Gastrocnemius medialis (tissue), 4 donors: Measurements from ENCODE around the gene PPARG. TPM values are rescaled to one million over a fixed set of nuclear protein-coding genes. Genes with fewer than 3 reads are reported as not detected.
"Not testable (repeated sequence)": the region's sequence is repeated elsewhere in the genome, so short reads cannot be mapped to it uniquely, and the experiment has no call there.

Source experiments
- ATAC-seq, 2 donors: fragments of 150-250 bp; one replicate each; pipeline ENCODE4 v1.9.1; 2016
- DNase-seq, 2 donors: peaks; one replicate each; pipeline ENCODE4 v3.0.0-alpha.2; 2019
- H3K27ac ChIP-seq, 4 donors: fragments of 200-600 bp; sonication (generic); 1 replicate in 1 of 4; 2 replicates in 3 of 4; pipeline ENCODE4 v1.5.1; 2016 to 2018; ENCODE audit warnings: mild to moderate bottlenecking in 2 of 4, moderate library complexity in 1 of 4
- H3K27me3 ChIP-seq, 3 donors: fragments of 200-600 bp; sonication (generic) in 2 of 3; 1 replicate in 1 of 3; 2 replicates in 2 of 3; pipeline versions ENCODE4 v1.5.1 to v1.6.0; 2016 to 2019; ENCODE audit warnings: mild to moderate bottlenecking in 1 of 3, moderate library complexity in 1 of 3
- H3K36me3 ChIP-seq, 2 donors: fragments of 200-600 bp; sonication (generic) in 1 of 2; one replicate each; pipeline ENCODE4 v1.5.1; 2017 to 2018
- H3K4me1 ChIP-seq, 2 donors: fragments of 200-600 bp; sonication (generic) in 1 of 2; one replicate each; pipeline ENCODE4 v1.5.1; 2016 to 2017; ENCODE audit warnings: mild to moderate bottlenecking in 2 of 2
- H3K4me3 ChIP-seq, 4 donors: fragments of 200-600 bp; sonication (generic) in 3 of 4; 1 replicate in 1 of 4; 2 replicates in 3 of 4; pipeline ENCODE4 v1.5.1; 2016 to 2019; ENCODE audit warnings: mild to moderate bottlenecking in 2 of 4
- H3K9me3 ChIP-seq, 3 donors: fragments of 200-600 bp; sonication (generic) in 2 of 3; 1 replicate in 1 of 3; 2 replicates in 2 of 3; pipeline ENCODE4 v1.5.1; 2016 to 2019
- POLR2A ChIP-seq, 2 donors: fragments of 450-650 bp; IDR thresholded peaks; one replicate each; pipeline ENCODE4 v1.6.1; 2017; ENCODE audit warnings: antibody characterized with exemption in 2 of 2, mild to moderate bottlenecking in 2 of 2, moderate library complexity in 2 of 2
- in situ Hi-C, 4 donors: fragments of 200-750 bp; cut with MboI; loops; one replicate each; pipeline versions ENCODE4 v1.15.0 to v1.8.0; 2017; ENCODE audit warnings: low sequenced_read_pairs in 4 of 4
- intact Hi-C: fragments of 100-400 bp; cut with DNase I; formaldehyde crosslinking; loops from one replicate; pipeline ENCODE4 v1.15.1; 2023; ENCODE audit warnings: low total_unique reads
- total RNA-seq, 4 donors: library from RNA; depleted of rRNA; stranded (reverse); fragments of >200 nt; gene quantifications; one replicate each; pipeline versions ENCODE4 v1.1.0 to v1.2.3, GENCODE V29; 2016
- TF ChIP-seq, protein P1 (sequence below), 5 experiments: fragments of 450-650 bp in 3 of 5; fragments of 200-600 bp in 2 of 5; sonication (generic) in 2 of 5; IDR thresholded peaks in 4 of 5; conservative IDR thresholded peaks in 1 of 5; 1 replicate in 4 of 5; 2 replicates in 1 of 5; pipeline ENCODE4 v1.5.1; 2016 to 2019; ENCODE audit warnings: antibody characterized with exemption in 5 of 5, mild to moderate bottlenecking in 3 of 5, moderate library complexity in 3 of 5

Gene PPARG
- total RNA-seq, 4 donors from 2014 or later: 4.9 to 10.6 (median 8.5) TPM

DNA sequence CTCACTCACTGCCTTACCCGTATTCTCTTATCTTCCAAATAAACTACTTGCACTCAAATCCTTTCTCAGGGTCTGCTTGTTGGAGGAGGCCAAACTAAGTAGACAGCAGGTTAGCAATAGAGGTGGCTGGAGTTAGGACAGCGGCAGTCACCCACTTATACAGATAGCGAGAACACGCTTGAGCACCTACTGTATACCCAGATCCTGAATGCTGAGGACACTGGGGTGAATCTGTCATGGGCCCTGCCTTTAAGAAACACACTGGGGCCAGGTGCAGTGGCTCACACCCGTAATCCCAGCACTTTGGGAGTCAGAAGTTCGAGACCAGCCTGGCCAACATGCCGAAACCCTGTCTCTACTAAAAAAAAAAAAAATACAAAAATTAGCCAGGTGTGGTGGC, 157.4 kb downstream of the PPARG start:
- H3K9me3 ChIP-seq: no peaks in the 10 kb centered on the region
- H3K27me3 ChIP-seq: peaks cover 0 to 17% (median 14%) of the 10 kb centered on the region in 3 donors
- ATAC-seq: no peak
- in situ Hi-C loops (no loop called here), intact Hi-C loops (no loop called here)
- H3K4me1 ChIP-seq: peaks cover 0 to 7% of the 10 kb centered on the region in 2 donors
- no peak overlapping the region for H3K27ac ChIP-seq
- no peak for DNase-seq
- no peak overlapping the region for H3K4me3 ChIP-seq
- no peak for TF ChIP-seq POLR2A (IDR thresholded peaks at IDR 0.05)
- TF ChIP-seq, protein P1, sequence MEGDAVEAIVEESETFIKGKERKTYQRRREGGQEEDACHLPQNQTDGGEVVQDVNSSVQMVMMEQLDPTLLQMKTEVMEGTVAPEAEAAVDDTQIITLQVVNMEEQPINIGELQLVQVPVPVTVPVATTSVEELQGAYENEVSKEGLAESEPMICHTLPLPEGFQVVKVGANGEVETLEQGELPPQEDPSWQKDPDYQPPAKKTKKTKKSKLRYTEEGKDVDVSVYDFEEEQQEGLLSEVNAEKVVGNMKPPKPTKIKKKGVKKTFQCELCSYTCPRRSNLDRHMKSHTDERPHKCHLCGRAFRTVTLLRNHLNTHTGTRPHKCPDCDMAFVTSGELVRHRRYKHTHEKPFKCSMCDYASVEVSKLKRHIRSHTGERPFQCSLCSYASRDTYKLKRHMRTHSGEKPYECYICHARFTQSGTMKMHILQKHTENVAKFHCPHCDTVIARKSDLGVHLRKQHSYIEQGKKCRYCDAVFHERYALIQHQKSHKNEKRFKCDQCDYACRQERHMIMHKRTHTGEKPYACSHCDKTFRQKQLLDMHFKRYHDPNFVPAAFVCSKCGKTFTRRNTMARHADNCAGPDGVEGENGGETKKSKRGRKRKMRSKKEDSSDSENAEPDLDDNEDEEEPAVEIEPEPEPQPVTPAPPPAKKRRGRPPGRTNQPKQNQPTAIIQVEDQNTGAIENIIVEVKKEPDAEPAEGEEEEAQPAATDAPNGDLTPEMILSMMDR (IDR thresholded peaks at IDR 0.05 in 4 of 5, conservative IDR thresholded peaks at IDR 0.05 in 1 of 5): no peak
- H3K36me3 ChIP-seq: no peaks in the 10 kb centered on the region

DNA sequence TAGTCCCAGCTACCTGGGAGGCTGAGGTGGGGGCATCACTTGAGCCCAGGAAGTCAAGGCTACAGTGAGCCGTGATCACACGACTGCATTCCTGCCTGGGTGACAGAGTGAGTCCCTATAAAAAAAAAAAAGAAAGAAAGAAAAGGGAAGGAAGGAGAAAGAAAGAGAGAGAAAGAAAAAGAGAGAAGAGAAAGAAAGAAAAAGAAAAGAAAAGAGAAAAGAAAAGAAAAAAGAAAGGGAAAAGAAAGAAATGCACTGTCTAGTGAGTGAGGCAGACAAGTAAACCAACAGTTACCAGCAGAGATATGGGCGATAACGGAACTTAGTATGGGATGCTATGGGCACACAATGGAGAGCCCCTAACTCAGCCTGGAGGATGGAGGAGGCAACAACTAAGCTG, 158.2 kb downstream of the PPARG start:
- intact Hi-C loops (no loop called here), in situ Hi-C loops (no loop called here)
- ATAC-seq (no peak), DNase-seq (no peak)
- no peak overlapping the region for H3K27ac ChIP-seq
- H3K27me3 ChIP-seq: peaks cover 0 to 14% (median 13%) of the 10 kb centered on the region in 3 donors
- peaks cover 0 to 7% of the 10 kb centered on the region in 2 donors for H3K4me1 ChIP-seq
- no peaks in the 10 kb centered on the region for H3K36me3 ChIP-seq
- no peak for TF ChIP-seq POLR2A (IDR thresholded peaks at IDR 0.05)
- TF ChIP-seq, protein P1 (IDR thresholded peaks at IDR 0.05 in 4 of 5, conservative IDR thresholded peaks at IDR 0.05 in 1 of 5): no peak
- H3K4me3 ChIP-seq: no peak overlapping the region
- H3K9me3 ChIP-seq: no peaks in the 10 kb centered on the region

DNA sequence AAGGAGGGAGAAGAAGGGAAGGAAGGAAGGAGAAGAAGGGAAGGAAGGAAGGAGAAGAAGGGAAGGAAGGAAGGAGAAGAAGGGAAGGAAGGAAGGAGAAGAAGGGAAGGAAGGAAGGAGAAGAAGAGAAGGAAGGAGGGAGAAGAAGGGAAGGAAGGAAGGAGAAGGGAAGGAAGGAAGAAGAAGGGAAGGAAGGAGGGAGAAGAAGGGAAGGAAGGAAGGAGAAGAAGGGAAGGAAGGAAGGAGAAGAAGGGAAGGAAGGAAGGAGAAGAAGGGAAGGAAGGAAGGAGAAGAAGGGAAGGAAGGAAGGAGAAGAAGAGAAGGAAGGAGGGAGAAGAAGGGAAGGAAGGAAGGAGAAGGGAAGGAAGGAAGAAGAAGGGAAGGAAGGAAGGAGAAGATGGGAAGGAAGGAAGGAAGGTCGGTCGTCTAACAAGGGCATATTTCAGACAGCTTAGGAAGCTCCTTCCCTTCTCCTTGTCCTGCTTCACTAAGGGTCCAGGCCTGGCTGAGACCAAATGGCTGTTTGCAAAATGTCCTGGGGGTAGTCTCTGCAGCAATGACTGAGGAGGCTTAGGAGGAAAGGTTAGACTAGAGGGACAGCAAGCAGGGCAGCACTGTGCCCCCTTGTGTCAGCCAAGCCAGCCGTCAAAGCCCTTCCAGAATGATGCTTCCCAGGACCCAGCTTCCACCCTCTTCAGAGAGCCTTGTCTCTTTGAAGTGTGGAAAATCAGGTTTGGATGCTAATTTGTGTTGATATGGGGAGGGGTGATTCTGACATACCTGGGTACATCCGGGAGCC, 159.7 kb downstream of the PPARG start:
- H3K36me3 ChIP-seq, in situ Hi-C loops, H3K4me1 ChIP-seq, H3K27ac ChIP-seq, ATAC-seq, intact Hi-C loops, H3K9me3 ChIP-seq, DNase-seq, H3K4me3 ChIP-seq: not testable (repeated sequence)
- H3K27me3 ChIP-seq: peaks cover 0 to 11% (median 2%) of the 10 kb centered on the region in 3 donors

DNA sequence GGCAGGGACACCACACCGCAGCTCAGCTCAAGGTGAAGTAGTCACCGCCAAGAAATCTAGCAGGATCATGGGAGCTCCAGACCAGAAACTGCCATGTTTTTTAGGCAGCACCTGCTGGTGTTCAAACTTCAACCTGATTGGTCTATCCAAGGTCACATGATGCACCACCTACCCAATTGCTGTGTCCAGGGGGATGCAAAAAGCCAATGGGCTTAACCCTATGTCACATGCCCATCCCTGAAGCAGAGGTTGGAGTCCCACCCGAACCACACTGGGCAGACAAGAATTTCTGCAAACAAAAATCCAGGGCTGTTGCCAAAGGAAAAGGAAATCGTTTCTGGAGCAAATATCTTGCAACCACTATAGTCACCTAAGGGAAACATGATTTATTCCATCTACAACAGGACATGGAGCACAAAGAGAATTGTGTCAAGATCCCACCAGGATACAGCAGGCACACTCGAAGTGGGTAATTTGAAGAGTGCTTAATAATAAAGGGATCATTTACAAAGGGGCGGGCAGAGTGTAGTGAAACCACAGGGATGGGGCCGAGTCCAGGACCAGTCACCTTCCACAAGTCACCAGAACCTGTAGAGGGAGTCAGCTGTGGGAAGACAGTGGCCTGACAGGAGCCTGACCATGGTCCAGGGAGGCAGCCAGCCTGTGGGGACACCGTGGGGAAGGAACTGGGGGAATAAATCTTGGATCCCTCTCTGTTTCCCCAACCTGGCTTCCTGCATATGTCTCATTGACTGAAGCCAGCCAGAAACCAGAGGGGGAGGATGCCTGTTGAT, 161.2 kb downstream of the PPARG start:
- ATAC-seq (no peak), DNase-seq (no peak)
- Histone ChIP-seq H3K27me3 (no peaks in the 10 kb centered on the region), H3K36me3 (no peaks in the 10 kb centered on the region), H3K27ac (no peak overlapping the region), H3K4me3 (no peak overlapping the region), H3K4me1 (no peaks in the 10 kb centered on the region), H3K9me3 (no peaks in the 10 kb centered on the region)
- intact Hi-C loops: no loop called here
- in situ Hi-C loops: no loop called here
- TF ChIP-seq, protein P1 (IDR thresholded peaks at IDR 0.05 in 4 of 5, conservative IDR thresholded peaks at IDR 0.05 in 1 of 5): no peak
- no peak for TF ChIP-seq POLR2A (IDR thresholded peaks at IDR 0.05)

DNA sequence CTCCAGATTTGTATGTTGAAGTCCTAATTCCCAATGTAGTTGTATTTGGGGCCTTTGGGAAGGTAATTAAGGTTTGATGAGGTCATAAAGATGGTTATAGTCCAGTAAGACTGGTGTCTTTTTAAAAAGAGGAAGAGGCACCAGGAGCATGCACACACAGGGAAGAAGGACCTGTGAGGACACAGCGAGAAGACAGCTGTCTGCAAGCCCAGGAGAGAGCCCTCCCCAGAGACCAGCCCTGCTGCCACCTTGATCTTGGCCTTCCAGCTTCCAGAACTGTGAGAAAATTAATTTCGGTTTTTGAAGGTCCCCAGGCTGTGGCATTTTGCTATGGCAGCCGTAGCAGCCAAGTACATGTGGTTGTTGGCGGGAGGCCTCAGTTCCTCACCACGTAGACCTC, 162.6 kb downstream of the PPARG start:
- H3K9me3 ChIP-seq: no peaks in the 10 kb centered on the region
- no peaks in the 10 kb centered on the region for H3K36me3 ChIP-seq
- H3K27me3 ChIP-seq: no peaks in the 10 kb centered on the region
- TF ChIP-seq, protein P1 (IDR thresholded peaks at IDR 0.05 in 4 of 5, conservative IDR thresholded peaks at IDR 0.05 in 1 of 5): no peak
- no peak for TF ChIP-seq POLR2A (IDR thresholded peaks at IDR 0.05)
- H3K4me1 ChIP-seq: no peaks in the 10 kb centered on the region
- intact Hi-C loops: no loop called here
- no peak for DNase-seq
- in situ Hi-C loops: no loop called here
- ATAC-seq: no peak
- no peak overlapping the region for H3K27ac ChIP-seq
- H3K4me3 ChIP-seq: no peak overlapping the region
